ENCODE data around the gene KRT86.
"Not testable (repeated sequence)": the region's sequence is repeated elsewhere in the genome, so short reads cannot be mapped to it uniquely, and the experiment has no call there.

The KRT86 gene

DNA sequence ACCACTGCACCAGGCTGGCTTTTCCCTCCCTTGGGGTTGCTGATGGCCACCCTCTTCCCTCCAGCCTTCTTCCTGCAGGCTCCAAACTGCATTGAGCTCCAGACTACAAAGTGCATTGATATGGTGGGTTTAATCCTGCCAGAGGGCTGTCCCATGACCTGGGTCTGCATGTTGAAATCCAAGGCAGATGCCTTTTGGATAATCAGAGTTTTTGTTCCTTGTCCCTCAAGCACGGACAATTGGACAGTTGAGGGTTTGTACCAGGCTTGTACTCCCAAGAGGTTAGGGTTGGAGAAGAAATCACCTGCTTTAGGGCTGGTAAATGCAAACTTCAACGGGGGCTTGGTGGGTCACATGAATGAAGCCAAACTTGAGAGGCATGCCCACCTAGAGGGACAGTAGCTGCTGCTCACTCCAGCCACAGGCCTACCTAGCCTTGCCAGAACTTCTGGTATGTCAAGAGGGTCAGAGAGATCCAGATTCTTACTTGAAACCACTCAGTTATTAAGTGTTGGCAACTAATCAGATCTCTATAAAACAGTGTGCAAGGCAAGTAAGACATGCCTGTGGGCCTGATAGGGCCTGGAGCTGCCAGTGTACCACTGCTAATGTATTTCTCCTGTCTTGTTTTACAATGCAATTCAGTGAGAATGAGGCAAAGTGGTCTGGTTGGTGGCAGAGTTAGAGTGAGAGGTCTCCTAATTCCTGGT lies 68.5 kb downstream of the KRT86 start:
- no peak for DNase-seq

DNA sequence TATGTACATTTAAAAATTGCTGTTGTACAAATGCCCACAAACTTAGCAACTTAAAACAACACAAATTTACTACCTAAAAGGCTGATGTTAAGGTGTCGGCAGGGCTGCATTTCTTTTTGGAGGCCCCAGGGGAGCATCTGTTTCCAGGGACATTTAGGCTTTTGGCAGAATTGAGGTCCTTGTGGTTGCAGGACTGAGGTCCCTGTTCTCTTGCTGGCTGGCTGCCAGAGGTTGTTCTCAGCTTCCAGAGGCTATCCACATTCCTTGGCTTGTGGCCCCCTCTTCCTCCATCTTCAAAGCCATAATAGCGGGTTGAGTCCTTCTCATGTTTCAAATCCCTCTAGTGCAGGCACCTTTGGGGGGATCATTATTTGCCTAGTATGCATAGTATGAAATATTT lies 69.1 kb downstream of the KRT86 start:
- no peak for DNase-seq

DNA sequence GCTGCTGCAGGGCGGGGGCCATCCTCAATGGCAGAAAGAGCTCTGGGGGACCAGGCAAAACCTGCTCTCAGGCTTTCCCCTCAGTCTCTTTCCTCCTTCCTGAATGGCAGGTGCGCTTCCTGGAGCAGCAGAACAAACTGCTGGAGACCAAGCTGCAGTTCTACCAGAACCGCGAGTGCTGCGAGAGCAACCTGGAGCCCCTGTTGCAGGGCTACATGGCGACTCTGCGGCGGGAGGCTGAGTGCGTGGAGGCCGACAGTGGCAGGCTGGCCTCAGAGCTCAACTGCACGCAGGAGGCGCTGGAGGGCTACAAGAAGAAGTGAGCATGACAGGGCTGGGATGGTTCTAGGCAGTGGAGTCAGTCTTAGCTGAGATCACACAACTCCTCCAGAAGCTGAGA lies 69.7 kb downstream of the KRT86 start:
- no peak for DNase-seq

DNA sequence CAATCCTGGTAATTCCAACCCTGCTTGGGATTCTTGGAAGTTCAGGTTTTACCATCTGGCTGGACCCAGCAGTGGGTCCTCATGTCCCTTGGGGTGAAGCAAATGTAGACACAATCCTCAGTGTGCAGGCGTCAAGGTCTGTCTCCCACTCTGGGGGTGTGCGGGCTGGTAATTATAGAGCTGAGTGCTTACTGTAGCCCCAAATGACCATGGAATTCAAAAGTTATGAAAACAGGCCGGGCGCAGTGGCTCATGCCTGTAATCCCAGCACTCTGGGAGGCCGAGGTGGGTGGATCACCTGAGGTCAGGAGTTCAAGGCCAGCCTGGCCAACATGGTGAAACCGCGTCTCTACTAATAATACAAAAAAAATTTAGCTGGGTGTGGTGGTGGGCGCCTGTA lies 70.6 kb downstream of the KRT86 start:
- not testable (repeated sequence) for DNase-seq

DNA sequence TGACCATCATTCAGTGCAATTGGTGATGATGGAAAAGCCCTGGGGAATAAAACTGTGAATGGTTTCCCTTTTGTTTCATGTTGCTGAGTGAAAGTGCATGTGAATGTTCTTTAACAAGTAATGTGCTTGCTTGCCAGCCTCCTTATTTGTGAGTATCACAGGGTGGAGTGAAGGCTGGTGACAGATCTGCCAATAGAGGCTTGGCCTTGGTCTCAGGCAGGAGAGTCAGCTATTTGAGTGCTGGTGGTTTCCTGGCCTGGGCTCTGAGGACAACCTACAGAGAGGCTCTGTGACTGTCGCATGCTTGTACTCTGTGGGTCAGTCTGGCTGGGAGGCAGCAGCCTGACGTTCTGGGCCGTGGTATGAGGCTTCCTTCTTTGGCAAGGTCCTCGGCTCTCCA lies 72.1 kb downstream of the KRT86 start:
- DNase-seq: no peak

DNA sequence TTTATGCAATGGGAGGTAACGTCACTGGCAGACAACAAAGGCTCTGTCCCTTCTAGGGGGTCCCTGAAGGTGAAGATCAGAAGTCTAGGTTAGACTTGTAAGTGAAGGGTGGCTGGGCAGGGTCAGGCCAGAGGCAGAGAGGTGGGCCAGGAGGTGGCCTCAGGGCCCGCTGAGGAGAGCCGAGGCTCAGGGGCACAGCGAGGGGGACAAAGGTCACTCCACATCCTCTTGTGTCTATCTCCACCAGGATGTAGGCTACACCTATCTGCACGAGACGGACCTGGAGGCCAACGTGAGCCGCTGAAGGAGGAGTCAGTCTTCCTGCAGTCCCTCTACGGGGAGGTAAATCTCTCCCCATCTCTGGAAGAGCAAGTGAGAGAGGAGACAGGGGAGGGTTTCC lies 72.6 kb downstream of the KRT86 start:
- DNase-seq: no peak

DNA sequence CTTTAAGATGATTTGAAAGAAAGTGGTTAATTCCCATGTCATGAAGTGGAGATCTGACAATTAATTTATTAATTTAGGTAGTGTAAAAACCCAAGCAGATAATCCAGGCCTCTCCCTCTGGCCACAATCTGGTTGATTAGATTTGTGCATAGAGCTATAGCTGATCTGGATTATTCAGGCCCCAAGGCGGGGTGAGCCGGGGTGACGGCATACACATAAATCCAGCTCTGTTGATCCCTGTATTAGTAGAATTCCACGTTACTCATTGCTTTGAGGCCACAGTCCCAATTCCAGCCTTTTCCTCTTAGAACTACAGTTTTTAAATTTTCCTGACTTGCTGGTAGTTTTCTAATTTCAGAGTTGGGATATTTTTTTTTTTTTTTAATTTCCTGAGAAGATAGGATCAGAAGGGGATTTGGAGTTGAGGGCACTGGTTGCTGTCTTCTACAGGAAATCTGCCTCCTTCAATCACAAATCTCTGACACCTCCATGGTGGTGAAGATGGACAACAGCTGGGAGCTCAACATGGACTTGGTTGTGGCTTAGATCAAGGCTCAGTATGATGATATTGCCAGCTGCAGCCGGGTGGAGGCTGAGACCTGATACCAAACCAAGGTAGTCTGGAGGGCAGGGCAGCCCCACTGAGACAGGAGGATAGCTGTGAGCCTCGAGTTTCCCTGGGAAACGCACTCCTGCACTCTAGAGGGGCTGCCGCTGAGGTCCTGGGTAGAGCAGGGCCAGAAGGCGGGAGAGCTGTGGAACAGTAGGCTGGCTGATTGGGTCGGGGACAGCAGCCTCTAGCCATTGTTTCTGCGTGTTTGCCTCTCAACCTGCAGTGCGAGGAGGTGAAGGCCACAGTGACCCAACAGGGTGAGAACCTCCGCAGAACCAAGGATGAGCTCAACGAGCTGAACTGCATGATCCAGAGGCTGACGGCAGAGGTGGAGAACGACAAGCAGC lies 73.4 kb downstream of the KRT86 start:
- DNase-seq: no peak

DNA sequence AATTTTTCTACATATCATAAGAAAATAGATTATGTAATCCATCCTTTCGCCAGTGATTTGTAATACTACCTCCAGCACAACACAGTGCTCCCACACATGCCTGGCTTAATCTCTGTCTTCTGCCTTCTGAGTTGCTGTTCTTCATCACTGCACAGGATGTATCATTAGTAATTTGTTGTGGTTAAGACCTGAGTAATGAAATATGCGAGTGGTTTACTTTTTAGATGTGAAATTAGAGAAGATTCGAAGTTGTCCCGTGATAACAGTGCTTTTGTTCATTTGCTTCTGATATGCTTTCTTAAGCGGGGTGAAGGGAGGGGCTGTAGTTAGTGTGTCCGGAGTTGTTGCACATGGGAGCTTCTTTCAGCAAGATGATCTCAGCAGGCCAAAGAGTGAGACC lies 74.8 kb downstream of the KRT86 start:
- no peak for DNase-seq

DNA sequence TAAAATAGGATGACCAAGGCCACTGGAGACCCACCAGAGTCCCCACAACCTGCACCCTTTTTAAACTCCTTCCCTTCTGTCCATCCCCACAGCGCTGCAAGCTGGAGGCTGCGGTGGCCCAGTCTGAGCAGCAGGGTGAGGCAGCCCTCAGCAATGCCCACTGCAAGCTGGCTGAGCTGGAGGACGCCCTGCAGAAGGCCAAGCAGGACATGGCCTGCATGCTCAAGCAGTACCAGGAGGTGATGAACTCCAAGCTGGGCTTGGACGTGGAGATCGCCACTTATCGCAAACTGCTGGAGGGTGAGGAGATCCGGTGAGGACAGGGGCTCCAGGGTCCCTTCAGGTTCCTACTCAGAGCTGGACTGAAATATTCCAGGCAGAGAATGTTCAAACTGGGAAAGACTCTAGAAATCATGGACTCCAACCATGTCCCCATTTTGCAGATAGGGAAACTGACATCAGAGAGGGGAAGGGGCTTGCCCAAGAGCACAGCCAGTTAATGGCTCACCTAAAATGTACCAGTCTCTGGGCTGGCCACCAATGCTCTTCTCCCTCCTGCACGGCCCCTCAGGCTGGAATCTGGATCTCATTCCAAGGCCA lies 75.7 kb downstream of the KRT86 start:
- DNase-seq: no peak

DNA sequence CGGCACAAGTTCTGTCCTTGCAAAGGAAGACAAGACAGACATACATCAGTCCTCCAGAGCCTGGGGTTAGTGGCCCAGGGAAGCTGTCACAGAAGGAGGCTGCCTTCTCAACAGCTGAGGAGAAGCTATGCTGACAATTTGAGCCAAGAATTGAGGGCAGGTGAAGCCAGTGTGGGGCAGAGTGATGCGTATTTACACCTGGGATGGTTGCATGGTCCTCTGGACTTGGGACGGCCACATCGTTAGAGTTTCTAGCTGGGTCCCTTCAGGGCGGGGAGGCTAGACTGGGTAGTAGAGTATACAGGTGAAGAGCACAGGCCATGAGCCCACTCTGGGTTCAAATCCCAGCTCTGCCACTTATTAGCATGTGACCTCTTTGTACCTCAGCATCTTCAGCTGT lies 76.3 kb downstream of the KRT86 start:
- DNase-seq: no peak

DNA sequence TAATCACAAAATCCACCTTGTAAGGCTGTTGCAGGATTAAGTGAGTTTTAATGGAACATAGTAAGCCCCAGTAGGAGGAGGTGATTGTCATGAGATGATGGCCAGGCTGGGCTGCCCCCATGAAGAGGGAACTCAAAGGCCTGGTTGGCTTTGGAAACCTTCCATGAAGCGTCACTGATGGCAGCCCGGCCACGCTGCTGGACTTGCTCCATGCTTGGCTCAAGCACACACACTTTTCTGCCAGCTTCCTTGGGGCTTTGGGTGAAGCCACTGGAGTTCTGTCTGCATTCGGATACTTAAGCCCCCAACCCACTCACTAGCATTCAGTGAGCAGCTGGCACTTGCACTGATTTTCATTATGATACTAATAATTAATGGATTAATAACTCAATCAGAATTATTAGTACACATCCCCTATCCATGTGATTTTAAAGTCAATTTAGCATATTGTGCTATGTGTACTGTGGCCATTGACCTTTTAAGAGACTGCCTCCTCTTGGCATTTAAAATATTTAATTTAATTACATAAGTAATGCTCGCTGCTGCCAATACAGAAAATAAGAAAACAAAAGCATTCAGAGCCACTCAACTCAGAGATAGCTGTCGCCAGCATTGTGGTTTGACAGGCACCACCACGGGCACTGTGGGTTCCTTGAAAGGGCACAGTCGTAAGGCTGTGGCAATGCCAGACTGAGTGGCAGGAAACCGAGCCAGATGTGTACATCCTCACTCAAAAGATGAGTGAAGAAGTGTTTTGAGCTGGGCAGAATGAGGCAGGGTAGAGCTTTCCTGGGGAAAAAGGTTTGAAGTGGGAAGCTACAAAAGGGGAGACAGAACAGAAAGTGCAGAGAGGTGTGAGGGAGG lies 77.0 kb downstream of the KRT86 start:
- no peak for DNase-seq

DNA sequence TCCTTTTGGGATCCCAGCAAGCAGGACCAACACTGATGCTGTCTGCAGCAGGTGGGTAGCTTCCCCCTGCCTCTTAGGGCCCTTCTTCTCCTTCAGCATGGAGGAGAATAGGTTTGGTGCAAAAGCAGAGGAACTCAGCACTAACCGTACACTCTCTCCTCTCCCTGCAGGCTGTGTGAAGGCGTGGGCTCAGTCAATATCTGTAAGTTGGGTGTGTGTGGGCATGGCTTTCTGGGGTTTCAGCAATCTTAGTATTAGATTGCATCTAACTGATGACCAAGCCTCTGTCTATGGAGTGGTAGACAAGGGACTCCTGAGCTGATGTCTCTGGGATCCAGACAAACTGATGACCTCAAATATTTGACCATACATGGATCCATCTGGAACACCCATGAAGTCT lies 78.5 kb downstream of the KRT86 start:
- no peak for DNase-seq

DNA sequence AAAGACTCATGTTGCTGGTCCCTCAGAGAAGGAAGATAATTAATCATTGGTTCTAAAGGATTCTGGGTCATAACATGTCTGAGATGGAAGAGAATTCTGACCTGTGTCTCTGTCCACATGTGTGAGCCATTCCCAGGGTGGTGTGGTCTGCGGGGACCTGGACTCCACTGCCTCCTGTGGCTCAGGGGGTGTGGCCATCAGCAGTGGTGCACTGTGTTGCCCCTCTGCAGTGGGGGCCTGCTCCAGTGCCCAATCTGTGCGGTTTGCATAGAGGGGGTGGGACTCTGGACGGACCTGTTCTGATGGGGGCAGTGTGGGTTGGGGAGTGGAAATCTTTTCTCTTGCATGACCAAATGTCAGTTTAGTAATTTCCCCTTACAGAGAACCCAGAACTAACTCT lies 79.3 kb downstream of the KRT86 start:
- DNase-seq: no peak

DNA sequence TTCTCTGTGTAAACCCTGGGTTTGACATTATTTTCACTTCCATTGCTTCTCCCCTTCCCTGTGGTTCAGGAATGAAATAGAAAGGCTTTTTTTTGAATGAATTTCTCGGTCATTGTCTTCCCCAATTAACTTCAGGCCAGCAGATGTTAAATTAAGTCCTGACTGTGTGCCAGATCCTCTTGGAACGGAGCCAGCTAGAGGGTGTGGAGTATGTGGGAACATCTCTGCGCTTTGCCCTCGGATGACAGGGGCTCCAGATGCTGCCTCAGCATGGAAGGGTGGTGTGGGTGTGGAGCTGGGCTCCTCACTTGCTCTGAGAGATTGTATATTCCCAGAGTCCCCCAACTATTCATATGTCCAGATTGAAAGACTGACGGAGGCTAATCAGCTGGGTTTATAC lies 79.8 kb downstream of the KRT86 start:
- DNase-seq: peak; percentile 57

DNA sequence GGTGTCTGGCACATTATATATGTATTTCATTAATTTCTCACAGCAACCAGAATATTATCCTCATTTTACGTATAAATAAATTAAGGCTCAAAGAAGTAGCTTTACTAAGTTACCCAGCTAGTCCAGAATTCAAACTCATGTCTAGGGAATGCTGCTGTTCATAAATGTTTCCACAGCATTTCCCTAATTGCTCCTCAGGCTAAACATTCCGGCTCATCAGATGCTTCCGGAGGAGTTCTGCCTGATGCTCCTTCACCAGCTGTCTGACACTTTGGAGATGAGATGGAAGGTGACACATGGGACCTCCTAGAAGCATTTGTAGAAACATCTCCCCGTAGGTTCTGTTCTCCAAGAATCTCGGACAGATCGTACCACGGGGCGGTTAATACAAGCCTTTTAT lies 80.7 kb downstream of the KRT86 start:
- no peak for DNase-seq

DNA sequence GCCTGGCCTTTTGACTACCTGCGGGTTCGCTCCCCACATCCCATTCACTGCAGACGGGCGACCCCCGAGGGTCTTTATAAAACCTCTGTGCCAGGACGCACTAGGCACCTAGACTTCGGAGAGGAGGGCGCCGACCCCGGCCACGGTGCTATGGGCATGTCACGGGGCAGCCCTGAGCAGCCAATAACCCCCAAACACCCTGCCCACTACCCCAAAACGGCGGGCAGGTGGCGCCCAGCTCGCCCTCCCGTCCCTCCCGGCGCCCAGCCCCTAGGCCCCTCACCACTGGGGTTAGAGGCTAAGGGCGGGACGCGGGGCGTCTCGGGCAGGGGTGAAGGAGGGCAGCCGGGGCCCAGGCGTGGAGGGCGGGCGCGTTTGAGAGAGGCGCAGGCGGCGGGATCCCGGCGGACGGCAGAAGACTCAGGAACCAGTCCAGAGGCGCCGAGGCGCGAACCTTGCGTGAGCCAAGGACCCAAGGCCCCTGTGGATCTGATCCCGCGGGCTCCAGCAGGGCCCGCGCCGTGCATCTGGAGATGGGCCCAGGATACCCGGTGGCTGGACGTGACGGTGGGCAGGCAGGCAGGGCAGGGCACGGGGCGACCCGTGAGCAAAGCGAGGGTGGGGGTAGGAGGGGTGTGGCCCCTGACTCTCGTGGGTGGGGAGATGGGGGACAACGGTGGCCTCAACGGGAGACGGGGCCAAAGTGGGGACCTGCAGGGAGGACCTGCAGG lies 81.8 kb downstream of the KRT86 start:
- no peak for DNase-seq

DNA sequence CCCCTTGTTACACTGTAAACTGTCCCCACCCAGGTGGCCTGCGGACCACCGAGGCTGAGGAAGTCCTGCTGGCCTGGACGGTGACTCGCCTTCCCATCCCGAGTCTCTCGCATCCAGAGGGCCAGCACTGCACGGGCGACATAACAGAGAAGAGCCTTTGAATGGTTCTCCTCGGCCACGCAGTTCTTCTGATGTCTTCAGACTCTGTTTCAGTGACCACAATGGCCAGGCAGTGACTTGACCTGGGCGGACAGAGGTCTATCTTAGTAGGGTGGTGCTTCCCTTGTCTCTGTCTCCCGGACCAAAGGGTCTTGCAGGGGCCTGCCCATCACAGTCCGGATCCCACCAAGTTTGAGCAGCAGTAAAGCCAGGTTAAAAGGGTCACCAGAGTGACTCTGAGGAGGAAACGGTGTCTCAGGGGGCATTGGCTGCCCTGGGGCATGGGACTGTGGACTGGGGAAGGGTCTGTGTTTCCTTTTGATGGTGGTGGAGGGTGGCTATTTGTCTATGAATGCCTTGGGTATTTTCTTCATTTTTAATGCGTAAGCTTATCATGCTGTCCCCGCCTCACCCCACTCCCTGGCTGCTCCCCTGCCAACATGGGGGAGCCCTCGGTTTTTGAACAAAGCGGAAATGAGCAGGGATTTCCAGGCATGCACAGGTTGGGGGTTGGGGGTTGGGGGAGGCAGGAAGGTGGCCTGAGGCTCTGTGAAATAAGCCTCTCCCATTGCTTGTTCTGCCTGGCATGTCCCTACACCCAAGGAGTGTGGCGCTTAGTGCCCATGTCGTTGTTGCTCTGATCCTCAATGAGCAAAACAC lies 82.5 kb downstream of the KRT86 start:
- DNase-seq: no peak

Measured in NCI-H345 (cell line).